NCI-H2107 treated with DMSO at 0.1 percent for 48 hours (cell line): ENCODE data around the gene DNAJC4.

Source experiments
- DNase-seq: peaks from one replicate; lab custom pipeline; 2025; ENCODE audit not compliant: unreplicated experiment; lab: John Stamatoyannopoulos, UW

DNAJC4 gene

GRCh38 chr11:64208086-64208795 lies 22.1 kb upstream of the DNAJC4 start:
- no peak for DNase-seq

GRCh38 chr11:64208796-64209562 lies 21.4 kb upstream of the DNAJC4 start:
- DNase-seq = no peak

GRCh38 chr11:64209563-64209843 lies 20.8 kb upstream of the DNAJC4 start:
- no peak for DNase-seq

- DNase-seq = no peak
These were observed 19.9 kb upstream of the DNAJC4 start for GRCh38 chr11:64210301-64211020.

- DNase-seq = no peak
These were observed 19.0 kb upstream of the DNAJC4 start for GRCh38 chr11:64211181-64211872.

DNA sequence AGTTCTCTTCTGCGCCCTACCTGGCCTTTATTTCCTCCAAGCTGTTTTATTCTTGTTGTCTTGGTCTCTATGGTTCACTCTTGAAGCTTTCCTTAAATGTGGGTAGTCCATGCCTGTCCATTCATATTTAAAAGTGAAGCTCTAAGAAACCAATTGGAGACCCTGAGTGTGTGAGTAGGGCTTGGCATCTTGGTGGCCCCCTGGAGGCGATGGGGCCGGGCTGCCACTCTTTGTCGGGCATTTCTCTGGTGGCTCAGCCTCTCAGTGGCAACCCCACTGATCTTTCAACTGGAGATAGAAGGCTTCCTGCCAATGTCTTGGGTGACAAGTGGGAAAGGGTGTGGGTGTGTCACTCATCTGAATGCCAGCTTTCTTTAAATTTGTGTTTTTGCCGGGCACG lies 13.5 kb upstream of the DNAJC4 start:
- DNase-seq = no peak

DNA sequence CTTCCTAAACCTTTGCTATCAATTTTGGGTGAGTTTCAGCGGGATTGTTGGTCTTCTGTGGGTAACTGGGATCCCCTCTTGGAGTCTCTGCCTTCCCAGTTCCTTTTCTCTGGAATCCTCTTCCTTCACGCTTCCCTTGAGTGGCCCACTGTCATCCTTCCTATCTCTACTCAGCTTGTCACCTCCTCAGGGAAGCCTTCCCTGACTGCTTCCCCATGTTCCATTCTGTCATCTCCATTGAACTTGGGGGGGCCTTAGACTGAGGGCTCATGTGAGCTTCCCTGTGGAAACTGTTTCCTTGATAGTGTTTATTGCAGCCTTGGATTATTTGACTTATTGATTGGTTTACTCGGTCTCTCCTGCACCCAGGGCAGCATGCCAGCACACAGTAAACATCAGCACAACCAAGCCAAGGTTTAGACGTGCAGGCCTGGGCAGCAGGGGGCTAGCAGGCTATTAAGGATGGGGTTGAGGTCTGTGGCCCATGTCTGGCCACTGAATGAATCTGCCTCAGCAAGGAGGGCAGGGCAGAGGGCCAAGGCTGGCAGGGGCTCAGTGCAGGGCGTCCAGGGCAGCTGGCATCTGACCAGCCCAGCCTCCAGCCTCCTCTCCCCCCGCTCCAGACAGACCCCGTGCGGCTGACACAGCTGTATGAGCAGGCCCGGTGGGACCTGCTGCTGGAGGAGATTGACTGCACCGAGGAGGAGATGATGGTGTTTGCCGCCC lies 11.6 kb upstream of the DNAJC4 start:
- no peak for DNase-seq

DNA sequence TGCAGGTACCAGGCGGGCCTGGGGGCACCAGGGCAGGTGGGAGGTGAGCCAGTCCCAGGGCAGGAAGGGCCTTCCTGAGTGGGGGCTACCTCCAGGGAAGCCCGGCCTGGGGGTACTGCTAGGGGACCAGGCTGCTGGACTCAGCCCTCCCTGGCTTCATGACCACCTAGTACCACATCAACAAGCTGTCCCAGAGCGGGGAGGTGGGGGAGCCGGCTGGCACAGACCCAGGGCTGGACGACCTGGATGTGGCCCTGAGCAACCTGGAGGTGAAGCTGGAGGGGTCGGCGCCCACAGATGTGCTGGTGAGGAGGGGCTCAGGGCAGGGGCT lies 11.0 kb upstream of the DNAJC4 start:
- DNase-seq = no peak

- no peak for DNase-seq
These were observed 10.6 kb upstream of the DNAJC4 start for GRCh38 chr11:64219755-64220154.

GRCh38 chr11:64220271-64220670 lies 10.1 kb upstream of the DNAJC4 start:
- DNase-seq = no peak

DNA sequence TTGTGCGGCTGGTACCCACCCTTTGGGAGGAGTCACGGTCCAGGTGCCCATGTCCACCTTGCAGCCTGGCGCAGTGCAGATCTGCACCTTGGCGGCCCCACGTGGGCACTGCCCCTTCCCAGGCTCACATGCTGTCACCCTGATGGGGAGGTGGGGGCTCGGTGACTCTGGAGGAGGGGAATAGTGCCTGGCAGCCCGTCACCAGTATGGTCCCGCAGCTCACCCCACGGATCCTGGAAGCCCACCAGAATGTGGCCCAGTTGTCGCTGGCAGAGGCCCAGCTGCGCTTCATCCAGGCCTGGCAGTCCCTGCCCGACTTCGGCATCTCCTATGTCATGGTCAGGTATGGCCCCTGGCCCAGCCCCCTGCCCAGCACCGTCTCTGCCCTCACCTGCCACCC lies 9.6 kb upstream of the DNAJC4 start:
- no peak for DNase-seq

GRCh38 chr11:64222651-64223000 lies 7.7 kb upstream of the DNAJC4 start:
- no peak for DNase-seq

DNA sequence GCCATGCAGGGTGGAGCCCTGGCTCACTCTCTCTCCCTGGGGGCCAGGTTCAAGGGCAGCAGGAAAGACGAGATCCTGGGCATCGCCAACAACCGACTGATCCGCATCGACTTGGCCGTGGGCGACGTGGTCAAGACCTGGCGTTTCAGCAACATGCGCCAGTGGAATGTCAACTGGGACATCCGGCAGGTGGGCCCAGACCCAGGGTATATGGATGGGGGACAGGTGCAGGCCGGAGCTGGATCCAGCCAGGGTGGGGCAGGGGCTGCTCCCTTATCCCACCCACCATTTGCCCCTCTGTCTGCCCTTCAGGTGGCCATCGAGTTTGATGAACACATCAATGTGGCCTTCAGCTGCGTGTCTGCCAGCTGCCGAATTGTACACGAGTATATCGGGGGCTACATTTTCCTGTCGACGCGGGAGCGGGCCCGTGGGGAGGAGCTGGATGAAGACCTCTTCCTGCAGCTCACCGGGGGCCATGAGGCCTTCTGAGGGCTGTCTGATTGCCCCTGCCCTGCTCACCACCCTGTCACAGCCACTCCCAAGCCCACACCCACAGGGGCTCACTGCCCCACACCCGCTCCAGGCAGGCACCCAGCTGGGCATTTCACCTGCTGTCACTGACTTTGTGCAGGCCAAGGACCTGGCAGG lies 7.2 kb upstream of the DNAJC4 start:
- DNase-seq = no peak

GRCh38 chr11:64224151-64224890 lies 6.0 kb upstream of the DNAJC4 start:
- DNase-seq = no peak

DNA sequence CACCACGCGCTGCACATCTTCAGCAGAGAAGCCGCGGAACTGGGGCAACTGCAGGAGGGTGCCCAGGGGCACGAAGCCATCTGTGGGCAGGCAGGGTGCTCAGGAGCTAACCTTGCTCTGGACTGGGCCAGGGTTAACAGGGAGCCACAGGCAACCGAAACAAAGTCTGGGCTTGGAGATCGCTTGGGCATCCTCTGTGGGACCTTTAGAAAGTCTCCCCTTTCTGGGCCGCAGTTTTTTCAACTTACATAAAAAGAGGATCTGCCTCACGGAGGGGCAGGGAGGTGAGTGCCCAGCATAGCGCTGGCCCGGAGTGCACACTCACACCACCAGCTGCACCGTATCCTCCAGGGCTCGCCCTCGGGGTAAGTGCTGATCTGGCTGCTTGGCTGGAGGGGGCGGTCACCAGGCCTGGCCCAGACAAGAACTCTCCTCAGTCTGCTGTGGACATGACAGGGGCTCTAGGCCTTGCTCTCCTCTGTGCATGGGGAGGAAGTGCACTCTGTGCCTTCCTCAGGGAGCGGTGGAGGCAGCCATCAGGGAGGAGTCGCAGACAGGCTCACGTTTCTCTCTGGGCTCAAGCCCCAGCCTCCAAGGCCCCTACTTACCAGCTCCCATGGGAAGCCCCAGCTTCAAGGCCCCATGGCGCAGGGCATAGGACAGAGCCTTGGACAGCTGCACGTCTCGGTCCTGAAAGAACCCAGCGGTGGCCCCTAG lies 5.3 kb upstream of the DNAJC4 start:
- DNase-seq = no peak

DNA sequence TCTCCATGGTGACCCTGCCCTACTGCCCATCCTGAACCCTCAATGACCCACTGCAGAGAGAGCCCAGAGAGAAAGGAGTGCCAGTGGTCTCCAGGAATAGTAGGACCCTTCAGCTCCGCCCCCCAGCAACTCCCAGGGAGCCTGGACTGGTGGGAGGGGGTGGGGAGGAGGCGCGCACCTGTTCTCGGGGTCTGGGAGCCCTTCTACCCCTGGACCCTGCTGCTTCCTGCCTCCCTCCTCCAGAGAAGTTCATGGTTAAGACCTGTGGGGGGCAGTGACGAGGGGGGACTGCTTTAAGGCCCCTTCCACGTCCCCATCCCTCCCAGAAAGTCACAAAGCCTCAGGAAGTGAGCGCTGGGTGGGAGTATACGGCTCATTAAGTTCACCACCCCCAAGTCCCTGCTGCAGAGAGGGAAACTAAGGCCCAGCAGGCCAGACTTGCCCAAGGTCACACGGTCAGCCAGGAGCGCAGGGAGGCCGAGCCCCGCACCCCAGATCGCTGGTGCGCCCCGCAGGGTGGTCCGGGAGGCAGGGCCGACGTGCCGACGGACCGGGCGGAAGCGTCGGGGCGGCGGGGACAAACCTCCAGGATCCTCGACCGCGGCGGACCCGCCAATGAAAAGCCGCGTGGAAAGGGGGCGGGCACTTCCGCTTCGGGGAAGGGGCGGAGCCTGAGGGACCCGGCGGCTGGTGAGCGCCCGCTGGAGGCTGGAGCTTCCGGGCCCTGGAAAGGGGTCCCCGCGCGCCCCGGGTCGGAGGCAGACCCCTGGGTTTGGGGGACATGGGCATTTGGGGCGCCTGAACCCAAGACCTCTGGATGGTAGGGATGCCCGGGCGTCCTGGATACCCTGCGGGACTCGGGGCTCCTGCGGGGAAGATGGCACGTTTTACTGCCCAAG lies 4.5 kb upstream of the DNAJC4 start, which contains the start of the genes NUDT22 and TRPT1:
Gene NUDT22, plus strand, starts transcription at position 667 of the 899 bp plus-strand sequence. CDS start 379 bp downstream, outside the sequence.
Gene TRPT1, minus strand, starts transcription at position 579 of the 899 bp plus-strand sequence. Its CDS starts 326 bp downstream, at position 253.
- DNase-seq = peak; percentile 62

GRCh38 chr11:64226507-64227051 lies 3.8 kb upstream of the DNAJC4 start:
- no peak for DNase-seq
